Endothelial cell (in vitro differentiated cells): ENCODE results near the gene PLA2G4E. TPM values are rescaled to one million over a fixed set of nuclear protein-coding genes. Genes with fewer than 3 reads are reported as not detected.

Experiments used
- DNase-seq: peaks from one replicate; pipeline ENCODE4 v3.0.0; 2021; ENCODE audit warnings: low spot score
- H3K27ac Mint-ChIP-seq: one replicate; pipeline ENCODE4 v1.8.0; 2021; ENCODE audit warnings: mixed read lengths, inconsistent platforms; ENCODE audit not compliant: unreplicated experiment
- H3K27me3 Mint-ChIP-seq: one replicate; pipeline ENCODE4 v1.8.0; 2021; ENCODE audit warnings: mild to moderate bottlenecking, moderate library complexity, mixed read lengths, inconsistent platforms; ENCODE audit not compliant: unreplicated experiment
- H3K36me3 Mint-ChIP-seq: one replicate; pipeline ENCODE4 v1.8.0; 2021; ENCODE audit warnings: mild to moderate bottlenecking, low read depth, mixed read lengths, inconsistent platforms; ENCODE audit not compliant: unreplicated experiment
- H3K4me1 Mint-ChIP-seq: one replicate; pipeline ENCODE4 v1.8.0; 2021; ENCODE audit warnings: mild to moderate bottlenecking, mixed read lengths, inconsistent platforms; ENCODE audit not compliant: unreplicated experiment
- H3K4me3 Mint-ChIP-seq: one replicate; pipeline ENCODE4 v1.8.0; 2021; ENCODE audit warnings: mild to moderate bottlenecking, mixed read lengths, inconsistent platforms; ENCODE audit not compliant: unreplicated experiment
- H3K9me3 Mint-ChIP-seq: one replicate; pipeline ENCODE4 v1.8.0; 2021; ENCODE audit warnings: mixed read lengths, inconsistent platforms; ENCODE audit not compliant: unreplicated experiment
- CTCF ChIP-seq: fragments of 200-600 bp; sonication (generic); IDR thresholded peaks from one replicate; pipeline ENCODE4 v1.5.0; 2021; ENCODE audit warnings: antibody characterized with exemption; ENCODE audit not compliant: unreplicated experiment
- total RNA-seq: library from RNA; stranded (reverse); fragmentation: NEBNext Ultra II Directional; extraction: Animal tissue kit (Norgen Biotek cat#: 25700); gene quantifications from one replicate; pipeline ENCODE4 v1.2.1, GENCODE V29; 2021; ENCODE audit not compliant: unreplicated experiment

PLA2G4E gene
- total RNA-seq, 1 donor from 2014 or later = not detected

GRCh38 chr15:41993472-41994170 is 27.2 kb downstream of the PLA2G4E start:
- H3K27ac Mint-ChIP-seq = no peak overlapping the region
- DNase-seq = no peak
- no peaks in the 10 kb centered on the region for H3K36me3 Mint-ChIP-seq
- H3K4me1 Mint-ChIP-seq = peaks cover 7% of the 10 kb centered on the region
- H3K4me3 Mint-ChIP-seq = no peak overlapping the region
- H3K9me3 Mint-ChIP-seq = no peaks in the 10 kb centered on the region
- TF ChIP-seq CTCF = no peak
- peaks cover 4% of the 10 kb centered on the region for H3K27me3 Mint-ChIP-seq

- peaks cover 5% of the 10 kb centered on the region for H3K27me3 Mint-ChIP-seq
- DNase-seq = no peak
- TF ChIP-seq CTCF = no peak
Measured at GRCh38 chr15:41992803-41993190, 28.0 kb downstream of the PLA2G4E start.

GRCh38 chr15:41992151-41992802 is 28.6 kb downstream of the PLA2G4E start:
- Mint-ChIP-seq H3K9me3 (no peaks in the 10 kb centered on the region), H3K4me1 (no peaks in the 10 kb centered on the region), H3K4me3 (no peak overlapping the region), H3K36me3 (no peaks in the 10 kb centered on the region), H3K27me3 (peaks cover 7% of the 10 kb centered on the region), H3K27ac (no peak overlapping the region)
- no peak for TF ChIP-seq CTCF
- DNase-seq = no peak

More at GRCh38 chr15:41992803-41993190, 28.0 kb downstream of the PLA2G4E start:
- Mint-ChIP-seq H3K4me1 (peaks cover 4% of the 10 kb centered on the region), H3K9me3 (no peaks in the 10 kb centered on the region), H3K27ac (no peak overlapping the region), H3K4me3 (no peak overlapping the region), H3K36me3 (no peaks in the 10 kb centered on the region)

- H3K4me1 Mint-ChIP-seq = no peaks in the 10 kb centered on the region
- peaks cover 10% of the 10 kb centered on the region for H3K27me3 Mint-ChIP-seq
- H3K27ac Mint-ChIP-seq = no peak overlapping the region
- DNase-seq = no peak
- H3K36me3 Mint-ChIP-seq = no peaks in the 10 kb centered on the region
- no peak for TF ChIP-seq CTCF
- H3K4me3 Mint-ChIP-seq = no peak overlapping the region
- H3K9me3 Mint-ChIP-seq = no peaks in the 10 kb centered on the region
Measured at GRCh38 chr15:41990691-41991090, 30.2 kb downstream of the PLA2G4E start.

GRCh38 chr15:41990243-41990605 is 30.6 kb downstream of the PLA2G4E start:
- DNase-seq = no peak
- Mint-ChIP-seq H3K27ac (no peak overlapping the region), H3K36me3 (no peaks in the 10 kb centered on the region), H3K9me3 (no peaks in the 10 kb centered on the region), H3K27me3 (peaks cover 9% of the 10 kb centered on the region), H3K4me1 (no peaks in the 10 kb centered on the region), H3K4me3 (no peak overlapping the region)
- no peak for TF ChIP-seq CTCF
